DOHH2 (cell line): ENCODE data around the gene KCTD17.

Source experiments
- H3F3A ChIP-seq: fragments of 200-600 bp; sonication (generic), shearing (Covaris generic); 2 replicates; pipeline ENCODE4 v1.6.0; 2016; ENCODE audit warnings: antibody characterized with exemption, mild to moderate bottlenecking; ENCODE audit not compliant: control insufficient read depth, insufficient read depth
- H3K27ac ChIP-seq: fragments of 200-600 bp; sonication (generic); 2 replicates; pipeline ENCODE4 v1.5.1; 2014; ENCODE audit warnings: low read depth, mild to moderate bottlenecking, low read length, moderate library complexity
- H3K27me3 ChIP-seq: fragments of 200-600 bp; sonication (generic); 2 replicates; pipeline ENCODE4 v1.6.1; 2014; ENCODE audit warnings: mild to moderate bottlenecking, low read length, mixed read lengths; ENCODE audit not compliant: control insufficient read depth
- H3K36me3 ChIP-seq: fragments of 200-600 bp; sonication (generic); 2 replicates; pipeline ENCODE4 v1.6.1; 2014; ENCODE audit warnings: mild to moderate bottlenecking, low read length, moderate library complexity, mixed read lengths; ENCODE audit not compliant: control insufficient read depth
- H3K4me1 ChIP-seq: fragments of 200-600 bp; sonication (generic); 2 replicates; pipeline ENCODE4 v1.6.1; 2014; ENCODE audit warnings: mild to moderate bottlenecking, low read length, mixed read lengths; ENCODE audit not compliant: control insufficient read depth
- H3K4me2 ChIP-seq: fragments of 200-600 bp; sonication (generic); 2 replicates; pipeline ENCODE4 v1.6.0; 2014; ENCODE audit warnings: mild to moderate bottlenecking, low read length, moderate library complexity
- H3K4me3 ChIP-seq: fragments of 200-600 bp; sonication (generic); 2 replicates; pipeline ENCODE4 v1.5.1; 2014; ENCODE audit warnings: mild to moderate bottlenecking, low read length, mixed read lengths
- H3K79me2 ChIP-seq: fragments of 200-600 bp; sonication (generic); 2 replicates; pipeline ENCODE4 v1.6.1; 2014; ENCODE audit warnings: mild to moderate bottlenecking, low read length, mixed read lengths; ENCODE audit not compliant: control insufficient read depth
- H3K9me2 ChIP-seq: fragments of 200-600 bp; sonication (generic); replicated peaks from 2 replicates; pipeline ENCODE4 v1.6.1; 2014; ENCODE audit warnings: mild to moderate bottlenecking, low read length, mixed read lengths; ENCODE audit not compliant: control insufficient read depth
- H3K9me3 ChIP-seq: fragments of 200-600 bp; sonication (generic); 2 replicates; pipeline ENCODE4 v1.6.1; 2014; ENCODE audit warnings: antibody characterized with exemption, low read length, mixed read lengths; ENCODE audit not compliant: control insufficient read depth, insufficient read depth
- H4K20me1 ChIP-seq: fragments of 200-600 bp; sonication (generic); 2 replicates; pipeline ENCODE4 v1.6.0; 2014; ENCODE audit warnings: low read depth, mild to moderate bottlenecking, antibody characterized with exemption, low read length, moderate library complexity; ENCODE audit not compliant: control insufficient read depth, insufficient read depth
- CTCF ChIP-seq: fragments of 200-600 bp; sonication (generic); IDR thresholded peaks from one replicate; pipeline ENCODE4 v1.5.1; 2014; ENCODE audit warnings: antibody characterized with exemption, mild to moderate bottlenecking, low read depth, low read length; ENCODE audit not compliant: poor library complexity, severe bottlenecking
- EZH2phosphoT487 ChIP-seq: fragments of 200-600 bp; sonication (generic); IDR thresholded peaks from 2 replicates; pipeline ENCODE4 v1.6.1; 2017; ENCODE audit warnings: borderline replicate concordance, mild to moderate bottlenecking, antibody characterized with exemption, low read length, moderate library complexity, mixed read lengths

The KCTD17 gene

DNA sequence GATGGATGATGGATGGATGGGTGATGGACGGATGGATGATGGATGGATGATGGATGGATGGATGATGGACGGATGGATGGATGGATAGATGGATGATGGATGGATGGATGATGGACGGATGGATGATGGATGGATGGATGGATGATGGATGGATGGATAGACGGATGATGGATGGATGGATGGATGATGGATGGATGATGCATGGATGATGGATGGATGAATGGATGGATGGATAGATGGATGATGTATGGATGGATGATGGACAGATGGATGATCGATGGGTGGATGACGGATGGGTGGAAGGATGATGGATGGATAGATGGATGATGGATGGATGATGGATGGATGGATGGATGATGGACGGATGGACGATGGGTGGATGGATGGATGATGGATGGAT lies 21.1 kb downstream of the KCTD17 start:
- Histone ChIP-seq H3K27ac (no peak overlapping the region), H3K4me3 (no peak overlapping the region), H3K9me3 (no peaks in the 10 kb centered on the region), H3K9me2 (no peaks in the 10 kb centered on the region), H3K27me3 (peaks cover 9% of the 10 kb centered on the region), H3K36me3 (no peaks in the 10 kb centered on the region), H3K4me1 (no peaks in the 10 kb centered on the region), H3K4me2 (no peak overlapping the region), H3F3A (no peaks in the 10 kb centered on the region), H3K79me2 (no peaks in the 10 kb centered on the region), H4K20me1 (no peaks in the 10 kb centered on the region)
- TF ChIP-seq EZH2phosphoT487 (no peak), CTCF (no peak)

GRCh38 chr22:37074537-37074936 lies 23.0 kb downstream of the KCTD17 start:
- no peak for TF ChIP-seq EZH2phosphoT487
- TF ChIP-seq CTCF = no peak
- peaks cover 16% of the 10 kb centered on the region for H3K4me1 ChIP-seq
- no peak overlapping the region for H3K4me3 ChIP-seq
- H4K20me1 ChIP-seq = no peaks in the 10 kb centered on the region
- H3K27ac ChIP-seq = no peak overlapping the region
- no peak overlapping the region for H3K4me2 ChIP-seq
- H3K27me3 ChIP-seq = peaks cover 11% of the 10 kb centered on the region
- H3K79me2 ChIP-seq = no peaks in the 10 kb centered on the region
- no peaks in the 10 kb centered on the region for H3K9me2 ChIP-seq
- H3K36me3 ChIP-seq = no peaks in the 10 kb centered on the region
- H3K9me3 ChIP-seq = no peaks in the 10 kb centered on the region
- no peaks in the 10 kb centered on the region for H3F3A ChIP-seq

DNA sequence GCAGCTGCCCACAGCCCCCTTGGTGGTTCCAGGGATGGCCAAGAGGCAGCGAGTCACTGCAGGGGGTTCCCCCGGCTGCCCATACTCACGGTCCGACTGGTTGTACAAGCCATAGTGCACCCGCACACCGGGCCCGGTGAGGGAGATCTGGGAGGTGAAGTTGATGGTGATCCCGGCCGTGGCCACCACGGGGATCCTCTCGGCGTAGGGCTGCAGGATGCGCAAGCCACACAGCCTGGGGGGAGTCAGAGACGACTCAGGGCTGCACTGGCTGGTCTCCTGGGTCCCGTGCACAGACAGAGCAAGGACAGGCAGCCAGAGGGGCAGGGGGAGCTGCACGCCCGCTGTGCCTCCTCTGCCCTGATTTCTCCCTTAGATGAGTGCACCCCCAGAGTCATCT lies 23.5 kb downstream of the KCTD17 start:
- Histone ChIP-seq H3K27me3 (peaks cover 11% of the 10 kb centered on the region), H4K20me1 (no peaks in the 10 kb centered on the region), H3K9me2 (no peaks in the 10 kb centered on the region), H3K36me3 (no peaks in the 10 kb centered on the region), H3K4me2 (no peak overlapping the region), H3K27ac (no peak overlapping the region), H3K79me2 (no peaks in the 10 kb centered on the region), H3K9me3 (no peaks in the 10 kb centered on the region), H3F3A (no peaks in the 10 kb centered on the region), H3K4me1 (peaks cover 21% of the 10 kb centered on the region), H3K4me3 (no peak overlapping the region)
- TF ChIP-seq CTCF = no peak
